NCI-H187 (cell line): ENCODE measurements around the gene AP1S3.
"Not testable (repeated sequence)": the region's sequence is repeated elsewhere in the genome, so short reads cannot be mapped to it uniquely, and the experiment has no call there.

ENCODE experiments used
- DNase-seq, 2 experiments: peaks; one replicate each; lab custom pipeline; 2025; lab: John Stamatoyannopoulos, UW

Gene AP1S3

DNA sequence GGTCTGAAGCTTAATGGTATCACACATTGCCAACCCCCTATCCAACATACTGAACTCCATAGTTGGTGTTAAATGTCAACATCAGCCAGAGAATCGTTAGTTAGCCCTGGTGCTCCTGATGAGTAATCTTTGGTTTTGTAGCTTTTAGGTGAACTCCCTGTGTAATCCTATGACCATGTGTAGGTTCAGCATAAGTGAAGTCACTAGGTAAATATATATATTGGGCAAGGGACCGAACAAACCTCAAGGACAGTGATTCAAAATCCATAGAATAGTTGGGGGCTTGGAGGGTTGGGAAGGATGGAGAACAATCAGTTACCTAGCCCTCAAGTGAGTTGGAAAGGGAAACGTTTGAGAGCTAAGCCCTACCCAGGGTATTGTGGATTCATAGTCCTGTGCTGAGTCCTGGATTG is 16.0 kb upstream of the AP1S3 start:
- DNase-seq = no peak

DNA sequence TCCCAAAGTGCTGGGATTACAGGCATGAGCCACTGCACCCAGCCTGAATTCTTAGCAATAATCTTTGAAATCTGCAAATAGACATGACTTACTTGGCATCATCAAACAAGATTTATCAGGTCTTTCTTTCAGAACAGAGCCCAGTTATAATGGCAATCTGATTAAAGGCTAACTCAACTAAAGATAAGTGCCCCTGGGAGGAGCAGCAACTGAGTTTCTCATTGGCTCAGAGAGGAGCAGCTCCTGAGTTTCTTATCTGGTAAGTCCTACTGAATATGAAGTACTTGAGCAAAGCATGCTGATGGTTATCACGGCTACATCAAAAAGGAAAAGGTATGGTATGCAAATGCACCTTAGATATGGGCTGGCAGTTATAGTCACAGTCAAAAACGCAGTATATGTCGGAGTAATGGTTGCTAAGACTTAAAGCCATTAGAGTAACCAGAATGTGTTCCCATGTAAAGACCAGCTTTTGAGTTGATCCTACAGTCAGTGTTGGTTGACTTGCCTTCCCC is 15.0 kb upstream of the AP1S3 start:
- no peak for DNase-seq

DNA sequence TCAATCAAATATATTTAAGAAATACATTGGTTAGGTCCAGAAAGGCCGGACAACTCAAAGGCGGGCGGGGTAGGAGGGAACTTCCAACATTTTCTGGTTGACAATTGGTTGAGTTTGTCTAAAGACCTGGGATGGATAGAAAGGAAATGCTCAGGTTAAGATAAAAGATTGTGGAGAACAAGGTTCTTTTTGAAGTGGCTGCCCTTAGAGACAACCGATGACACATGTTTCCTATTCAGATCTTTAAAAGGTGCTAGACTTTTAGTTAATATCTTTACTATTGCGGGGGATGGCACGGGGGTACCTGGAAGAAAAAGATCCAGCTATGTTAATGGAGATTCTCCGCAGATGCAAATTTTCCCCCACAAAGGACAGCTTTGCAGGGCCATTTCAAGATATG is 10.0 kb upstream of the AP1S3 start:
- no peak for DNase-seq

DNA sequence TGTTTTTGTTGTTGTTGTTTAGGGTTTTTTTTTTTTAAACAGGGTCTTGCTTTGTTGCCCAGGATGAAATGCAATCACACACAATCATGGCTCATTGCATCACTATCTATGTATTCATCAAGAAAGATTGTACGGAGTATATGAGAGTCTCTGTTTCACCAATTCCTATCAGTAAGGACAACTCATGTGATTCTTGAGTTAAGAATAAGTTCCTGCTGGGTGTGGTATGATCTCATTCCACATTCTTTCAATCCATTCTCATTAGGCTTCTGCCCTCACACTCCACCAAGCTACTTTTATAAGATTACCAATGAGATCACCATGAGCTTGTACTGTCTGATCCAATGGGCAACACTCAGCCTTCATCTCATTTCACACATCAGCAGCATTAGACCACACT is 9.1 kb upstream of the AP1S3 start:
- no peak for DNase-seq

DNA sequence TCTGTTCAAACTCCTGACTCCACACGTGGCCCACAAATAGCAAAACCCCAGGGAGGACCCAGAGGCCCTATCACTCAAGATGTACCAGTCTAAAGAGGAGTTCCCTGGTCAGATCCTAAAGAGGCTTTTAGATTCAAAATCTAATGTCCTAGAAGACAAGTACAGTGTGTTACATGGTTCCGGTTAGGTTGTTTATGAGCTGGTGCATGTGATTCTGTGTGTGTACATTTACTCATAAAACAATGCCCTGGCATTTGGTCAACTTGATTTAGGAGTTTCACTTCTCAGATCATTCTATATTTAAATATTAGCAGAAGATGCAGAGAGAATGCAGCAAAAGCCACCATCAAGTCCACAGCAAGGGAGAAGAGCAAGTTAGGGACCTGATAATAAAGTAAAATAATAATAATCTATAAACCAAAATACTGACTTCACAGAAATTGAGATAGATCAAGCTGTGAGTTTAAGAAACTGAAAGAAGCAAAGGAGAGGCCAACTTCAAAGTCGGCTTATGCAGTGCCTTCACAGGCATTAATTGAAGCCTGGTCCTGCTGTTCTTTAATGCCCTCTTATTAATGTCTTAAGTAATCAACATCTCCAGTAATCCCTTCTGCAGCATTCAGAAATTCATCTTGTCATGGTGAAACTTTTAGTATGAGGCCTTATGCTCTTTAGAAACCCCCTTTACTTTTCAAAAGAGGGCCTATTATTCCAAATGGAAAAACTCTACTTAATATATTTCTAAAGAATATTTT is 4.2 kb upstream of the AP1S3 start:
- no peak for DNase-seq

DNA sequence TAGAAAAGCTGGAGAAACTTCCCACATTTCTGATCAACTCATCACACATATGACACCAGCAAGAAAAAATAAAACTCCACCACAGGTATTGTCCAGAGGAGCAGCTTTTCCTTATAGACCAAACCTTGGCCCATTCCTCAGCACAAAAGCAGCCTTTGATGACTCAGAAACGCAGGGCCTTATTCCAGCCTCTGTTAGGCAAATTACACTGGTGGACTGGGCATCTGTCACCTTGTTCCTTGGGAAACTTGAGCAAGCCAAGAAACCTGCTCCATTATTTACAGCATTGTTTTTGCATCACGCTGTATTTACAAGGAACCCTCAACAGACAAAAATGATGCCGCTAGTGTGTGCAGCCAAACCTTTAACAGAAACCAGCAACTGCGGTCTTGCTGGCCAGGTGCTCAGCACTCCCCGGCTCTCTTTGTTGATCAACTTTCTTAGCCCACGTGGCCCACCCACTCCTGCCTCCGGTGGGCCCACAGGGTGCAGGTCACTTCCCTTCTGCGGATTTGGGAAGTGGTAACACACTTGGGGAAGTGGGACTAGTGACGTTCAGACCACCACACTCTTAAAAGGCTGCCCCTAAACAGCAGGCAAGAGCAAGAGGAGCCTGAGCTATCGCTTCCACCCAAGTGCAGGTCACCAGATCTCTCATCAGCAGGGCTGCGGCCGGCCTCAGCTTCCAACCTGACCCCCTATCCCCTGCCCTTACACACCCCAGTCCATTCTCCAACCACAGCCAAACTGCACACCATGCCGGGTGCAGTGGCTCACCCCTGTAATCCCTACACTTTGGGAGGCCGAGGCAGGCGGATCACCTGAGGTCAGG is 1.5 kb downstream of the AP1S3 start:
- no peak for DNase-seq

DNA sequence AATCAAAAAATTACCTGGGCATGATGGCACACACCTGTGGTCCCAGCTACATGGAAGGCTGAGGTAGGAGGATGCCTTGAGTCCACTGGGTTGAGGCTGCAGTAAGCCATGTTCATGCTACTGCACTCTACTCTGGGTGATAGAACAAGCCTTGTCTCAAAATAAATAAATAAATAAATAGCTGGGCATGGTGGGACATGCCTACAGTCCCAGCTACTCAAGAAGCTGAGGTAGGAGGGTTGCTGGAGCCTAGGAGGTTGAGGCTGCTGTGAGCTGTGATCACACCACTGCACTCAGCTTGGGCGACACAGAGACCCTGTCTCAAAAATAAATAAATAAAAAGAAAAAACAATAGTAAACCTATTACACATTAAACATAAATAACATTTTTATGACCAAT is 3.0 kb downstream of the AP1S3 start:
- DNase-seq = no peak

DNA sequence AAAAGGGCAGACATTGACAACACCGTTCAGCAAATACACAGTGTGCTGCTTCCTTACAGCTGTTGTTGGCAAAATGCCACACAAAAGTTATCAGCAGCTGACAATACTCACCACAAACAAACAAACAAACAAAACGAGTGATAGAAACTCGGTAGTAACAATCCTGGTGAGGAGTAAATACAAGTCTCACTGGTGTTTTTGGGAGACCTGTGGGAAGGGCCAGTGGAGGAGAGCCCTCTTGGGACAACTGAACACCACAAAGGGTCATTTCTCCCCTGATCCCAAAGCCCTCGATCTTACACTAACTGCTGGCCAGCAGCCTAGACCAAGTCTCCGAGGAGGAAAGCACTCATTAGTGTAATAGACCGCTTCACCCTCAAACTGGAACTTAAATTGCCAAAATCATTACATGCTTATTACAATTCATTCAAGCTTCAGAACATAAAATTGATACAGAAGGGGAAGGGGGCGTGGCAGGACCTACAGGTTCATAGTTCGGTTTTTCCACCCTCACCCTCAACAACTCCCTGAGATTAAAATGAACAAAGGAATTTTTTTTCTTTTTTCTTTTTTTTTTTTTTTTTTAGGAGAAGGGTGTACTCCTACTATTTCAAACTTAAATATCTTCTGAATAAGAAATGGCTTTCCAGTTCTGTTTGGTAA is 5.0 kb downstream of the AP1S3 start:
- DNase-seq = no peak

DNA sequence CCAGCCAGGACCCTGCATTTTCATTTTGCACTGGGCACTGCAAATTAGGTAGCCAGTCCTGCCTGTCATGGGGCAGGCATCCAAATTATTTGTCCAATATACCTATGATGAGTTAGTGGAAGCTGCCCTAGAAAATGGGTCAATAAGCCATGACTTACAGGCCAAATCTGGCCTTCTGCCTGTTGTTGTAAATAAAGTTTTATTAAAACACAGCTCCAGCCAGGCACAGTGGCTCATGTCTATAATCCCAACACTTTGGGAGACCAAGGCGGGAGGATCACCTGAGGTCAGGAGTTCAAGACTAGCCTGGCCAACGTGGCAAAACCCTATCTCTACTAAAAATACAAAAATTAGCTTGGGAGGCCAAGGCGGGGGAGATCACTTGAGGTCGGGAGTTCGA is 8.3 kb downstream of the AP1S3 start:
- DNase-seq = no peak

DNA sequence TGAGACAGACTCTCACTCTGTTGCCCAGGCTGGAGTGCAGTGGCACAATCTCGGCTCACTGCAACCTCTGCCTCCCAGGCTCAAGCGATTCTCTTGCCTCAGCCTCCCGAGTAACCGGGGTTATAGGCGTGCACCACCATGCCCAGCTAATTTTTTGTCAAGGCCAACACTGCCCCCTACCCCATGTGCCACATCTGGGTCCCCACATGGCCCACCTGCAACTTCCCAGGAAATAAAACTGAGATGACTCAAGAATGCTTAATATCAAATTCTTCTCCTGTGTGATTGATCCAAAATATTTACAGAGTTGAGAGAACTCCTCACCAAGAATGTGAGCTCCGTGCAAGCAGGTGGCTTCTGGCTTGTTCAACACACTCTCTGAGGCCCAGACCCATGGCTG is 9.1 kb downstream of the AP1S3 start:
- no peak for DNase-seq

DNA sequence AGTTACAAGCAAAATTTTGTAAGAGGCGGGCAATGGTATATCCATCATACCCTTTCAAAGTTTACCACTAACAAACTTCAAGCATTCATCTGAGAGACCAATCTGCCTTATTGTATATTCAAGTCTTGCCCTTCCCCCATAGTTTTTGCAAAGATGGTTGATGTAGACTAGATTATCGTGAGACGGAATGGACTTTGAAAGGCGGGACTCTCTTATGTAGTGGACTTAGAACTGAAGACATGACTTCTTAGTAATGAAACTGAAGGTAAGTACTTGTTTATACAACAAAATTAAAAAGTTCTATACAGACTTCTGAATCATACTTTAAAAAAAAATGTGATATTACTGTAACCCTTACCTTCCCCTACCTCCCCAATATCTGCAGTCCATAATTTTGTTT is 10.4 kb downstream of the AP1S3 start:
- DNase-seq = no peak

DNA sequence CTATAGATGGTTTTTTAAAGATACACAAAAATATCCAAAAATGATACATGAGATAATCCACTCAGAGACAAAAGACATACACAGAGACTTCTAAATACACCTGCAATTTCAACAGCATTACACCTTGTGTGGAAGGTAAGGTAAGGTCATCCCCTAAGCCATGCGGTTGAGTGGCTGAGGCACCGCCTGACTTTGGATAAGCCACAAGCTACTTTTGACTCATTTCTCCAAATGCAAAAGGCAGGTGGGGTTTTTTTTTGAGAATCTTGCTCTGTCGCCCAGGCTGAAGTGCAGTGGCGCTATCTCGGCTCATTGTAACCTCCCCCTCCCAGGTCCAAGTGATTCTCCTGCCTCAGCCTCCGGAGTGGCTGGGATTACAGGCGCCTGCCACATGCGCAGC is 13.1 kb downstream of the AP1S3 start:
- no peak for DNase-seq

DNA sequence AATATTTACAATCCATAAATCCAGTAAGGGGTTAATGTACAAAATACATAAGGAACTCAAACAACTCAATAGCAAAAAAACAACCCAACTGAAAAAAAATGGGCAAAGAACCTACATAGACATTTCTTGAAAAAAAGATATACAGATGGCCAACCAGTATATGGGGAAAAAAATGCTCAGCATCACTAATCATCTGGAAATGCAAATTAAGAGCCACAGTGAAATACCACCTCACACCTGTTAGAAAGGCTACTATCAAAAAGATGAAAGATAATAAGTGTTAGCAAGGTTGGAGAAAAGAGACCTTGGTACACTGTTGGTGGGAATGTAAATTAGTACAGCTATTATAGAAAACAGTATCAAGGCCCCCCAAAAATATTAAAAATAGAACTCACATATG is 14.6 kb downstream of the AP1S3 start:
- no peak for DNase-seq

DNA sequence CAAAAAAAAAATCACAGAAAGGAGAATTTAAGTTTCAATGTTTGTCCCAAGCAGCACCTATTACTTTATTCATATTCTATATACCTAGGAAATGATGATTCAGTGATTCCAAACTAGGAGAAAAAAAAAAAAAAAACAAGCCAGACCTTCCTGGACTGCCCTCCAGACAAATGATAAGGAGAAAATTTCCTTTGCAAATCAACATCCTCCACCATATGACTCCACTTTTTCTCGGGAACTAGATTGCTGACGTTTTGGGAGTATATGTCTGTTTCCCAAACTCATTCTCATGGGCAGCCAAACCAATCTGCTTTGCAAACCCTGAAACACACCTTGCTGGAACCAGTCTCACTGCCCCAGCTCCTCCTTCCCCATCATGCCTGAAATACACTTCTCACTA is 16.8 kb downstream of the AP1S3 start:
- no peak for DNase-seq

DNA sequence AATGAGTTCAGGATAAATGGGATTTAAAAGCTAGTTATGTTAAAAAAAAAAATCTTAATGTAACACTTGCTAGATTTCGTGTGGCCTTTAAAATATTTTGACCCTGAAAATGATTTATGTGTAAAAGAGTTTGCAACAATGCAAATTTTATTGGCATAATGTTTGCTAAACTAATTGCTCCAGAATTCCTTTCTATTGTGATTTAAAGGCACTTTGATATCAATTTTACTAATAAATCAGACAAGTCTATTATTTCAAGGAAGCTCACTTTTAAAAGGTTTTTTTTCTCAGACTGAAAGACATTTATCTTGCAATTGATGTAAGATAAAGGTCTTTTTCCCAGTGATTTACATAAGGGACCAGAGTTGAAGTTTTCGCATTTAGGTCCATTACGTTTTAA is 17.5 kb downstream of the AP1S3 start:
- no peak for DNase-seq

DNA sequence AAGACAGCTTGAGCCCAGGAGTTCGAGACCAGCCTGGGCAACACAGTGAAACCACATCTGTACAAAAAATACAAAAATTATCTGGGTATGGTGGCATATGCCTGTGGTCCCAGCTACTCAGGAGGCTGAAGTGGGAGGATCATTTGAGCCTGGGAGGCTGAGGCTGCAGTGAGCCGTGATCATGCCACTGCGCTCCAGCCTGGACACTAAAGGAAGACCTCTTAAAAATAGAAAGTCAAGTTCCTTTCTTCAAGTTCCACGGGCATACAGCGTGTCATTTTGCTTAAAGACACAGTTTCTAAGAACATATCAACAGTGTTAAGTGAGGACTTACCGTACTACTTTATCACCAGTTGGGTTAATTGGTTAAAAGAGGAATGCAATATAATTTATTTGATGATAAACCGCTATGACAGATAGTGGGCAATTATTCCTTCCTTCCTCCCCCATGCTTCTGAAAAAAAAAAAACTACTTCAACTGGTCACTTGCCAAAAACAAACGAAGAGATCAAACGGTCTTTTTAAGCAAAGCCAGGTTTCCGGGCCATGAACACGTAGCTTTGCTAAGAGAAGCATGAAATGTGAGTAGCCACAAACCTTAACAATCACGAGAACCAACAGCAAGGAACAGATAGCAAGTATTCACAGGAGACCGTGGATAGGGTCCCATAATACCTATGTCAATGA is 21.4 kb downstream of the AP1S3 start:
- no peak for DNase-seq

DNA sequence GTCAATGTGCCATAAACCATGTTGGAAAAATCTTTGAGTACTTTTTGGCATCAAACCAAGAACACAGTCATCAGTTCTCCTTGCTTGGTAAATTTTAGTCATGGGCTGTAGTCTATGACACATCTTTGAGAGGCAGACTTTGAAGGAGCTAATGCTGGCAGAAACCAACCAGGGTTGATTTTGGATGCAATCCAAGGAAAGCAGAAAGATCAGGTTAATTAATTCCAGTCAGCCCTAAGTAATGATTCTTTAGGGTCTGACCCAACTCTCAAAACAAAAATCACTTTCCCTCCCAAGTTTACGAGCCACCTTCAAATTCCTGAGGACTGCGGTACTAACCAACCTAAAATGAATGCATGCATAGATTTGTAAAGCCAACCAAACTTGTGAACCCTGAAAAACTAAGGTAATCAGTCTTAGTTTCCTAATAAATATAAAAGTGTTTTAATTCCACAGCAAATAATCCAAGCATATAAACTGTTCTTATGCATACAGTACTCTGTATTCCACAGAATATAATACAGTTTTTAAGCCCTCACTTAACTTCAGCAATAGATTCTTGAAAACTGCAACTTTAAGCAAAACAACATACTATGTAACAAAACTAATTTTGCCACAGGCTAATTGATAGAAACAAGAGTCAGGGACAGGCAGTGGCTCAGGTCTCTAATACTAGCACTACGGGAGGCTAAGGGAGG is 22.0 kb downstream of the AP1S3 start:
- no peak for DNase-seq

DNA sequence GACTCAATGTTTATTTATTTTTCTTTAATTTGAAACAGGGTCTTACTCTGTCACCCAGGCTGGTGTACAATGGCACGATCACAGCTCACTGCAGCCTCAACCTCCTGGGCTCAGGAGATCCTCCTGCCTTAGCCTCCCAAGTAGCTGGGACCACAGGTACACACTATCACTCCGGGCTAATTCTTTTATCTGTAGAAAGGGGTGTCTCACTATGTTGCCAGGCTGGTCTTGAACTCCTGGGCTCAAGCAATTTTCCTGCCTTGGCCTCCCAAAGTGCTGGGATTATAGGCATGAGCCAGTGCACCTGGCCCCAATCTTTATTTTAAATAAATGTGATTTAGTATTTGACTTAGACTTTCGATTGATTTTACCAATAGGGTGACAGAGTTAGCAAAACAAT is 22.6 kb downstream of the AP1S3 start:
- DNase-seq = not testable (repeated sequence)

DNA sequence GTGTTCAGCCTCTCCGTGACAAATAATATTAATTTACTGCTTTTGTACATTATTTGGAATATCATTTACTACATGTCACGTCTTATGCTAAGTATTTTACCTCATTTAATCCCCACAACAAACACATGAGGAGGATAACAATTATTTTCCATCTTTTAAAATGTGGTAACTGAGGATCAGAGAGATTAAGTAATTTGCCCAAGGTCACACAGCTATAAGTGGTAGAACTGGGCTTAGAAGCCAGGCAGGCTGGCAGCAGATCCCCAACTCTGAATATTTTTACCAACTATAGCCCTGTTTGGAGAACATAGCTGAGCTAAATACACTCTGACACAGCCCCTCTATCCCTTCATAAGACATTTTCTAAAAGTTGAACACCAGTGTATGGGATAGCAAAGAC is 24.1 kb downstream of the AP1S3 start:
- no peak for DNase-seq

DNA sequence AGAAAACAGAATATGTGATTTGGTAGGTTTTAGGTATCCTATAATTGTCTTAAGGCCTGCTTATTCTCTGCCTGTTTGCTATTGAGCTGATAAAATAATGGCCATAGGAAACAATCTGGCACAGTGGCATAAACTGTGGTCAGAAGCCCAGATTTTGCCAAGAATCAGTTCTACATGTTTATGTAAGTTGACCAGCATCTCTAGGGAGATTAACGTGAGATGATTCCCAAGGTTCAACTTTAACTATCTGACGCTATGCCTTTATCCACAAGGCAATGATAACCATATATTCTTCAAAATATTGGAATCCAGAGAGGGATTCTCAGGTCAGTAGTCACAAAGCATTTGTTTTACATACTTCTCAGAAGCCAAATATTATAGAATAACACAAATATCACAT is 25.6 kb downstream of the AP1S3 start:
- no peak for DNase-seq

DNA sequence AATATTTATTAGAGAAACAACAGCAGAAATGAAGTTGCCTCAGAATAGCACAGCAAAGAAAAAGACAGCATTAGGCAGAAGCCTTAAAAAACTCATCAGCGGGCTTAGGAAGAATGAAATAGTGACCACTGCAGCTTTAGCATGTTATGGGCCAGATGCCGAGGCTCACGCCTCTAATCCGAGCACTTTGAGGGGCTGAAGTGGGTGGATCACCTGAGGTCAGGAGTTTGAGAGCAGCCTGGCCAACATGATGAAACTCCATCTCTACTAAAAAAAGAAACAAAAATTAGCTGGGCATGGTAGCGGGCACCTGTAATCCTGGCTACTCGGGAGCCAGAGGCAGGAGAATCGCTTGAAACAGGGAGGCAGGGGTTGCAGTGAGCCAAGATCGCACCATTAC is 32.4 kb downstream of the AP1S3 start:
- DNase-seq = no peak

DNA sequence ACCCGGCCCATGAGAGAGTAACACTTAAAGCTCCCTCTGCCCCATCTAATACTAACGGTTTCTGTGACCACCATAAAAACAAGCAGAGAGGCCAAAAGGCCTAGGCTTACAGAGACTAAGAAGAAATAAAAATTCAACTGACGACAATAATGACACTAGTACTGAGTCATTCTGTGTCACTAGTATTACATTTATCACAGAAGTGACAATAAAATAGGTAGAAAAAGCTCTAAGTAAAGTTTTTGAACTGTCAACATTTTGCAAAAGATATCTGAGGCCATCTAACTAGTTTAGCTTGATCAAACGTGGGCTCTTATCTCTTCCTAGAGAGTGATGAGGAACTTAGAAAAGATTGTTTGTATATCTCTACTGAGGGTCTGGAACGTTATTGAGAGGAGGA is 35.6 kb downstream of the AP1S3 start:
- no peak for DNase-seq
